B cell (primary cell): ENCODE data around the gene HECA.

Experiments used
- EZH2 ChIP-seq: IDR thresholded peaks from 2 replicates; pipeline ENCODE4 v1.6.1; 2012; ENCODE audit warnings: borderline replicate concordance, low read depth, mild to moderate bottlenecking, moderate library complexity, low read length; ENCODE audit not compliant: insufficient read depth, poor library complexity, severe bottlenecking
- TF ChIP-seq, protein P1 (sequence below): fragments of 200-600 bp; IDR thresholded peaks from one replicate; pipeline ENCODE4 v1.8.0; 2022; ENCODE audit warnings: antibody characterized with exemption, mild to moderate bottlenecking

DNA sequence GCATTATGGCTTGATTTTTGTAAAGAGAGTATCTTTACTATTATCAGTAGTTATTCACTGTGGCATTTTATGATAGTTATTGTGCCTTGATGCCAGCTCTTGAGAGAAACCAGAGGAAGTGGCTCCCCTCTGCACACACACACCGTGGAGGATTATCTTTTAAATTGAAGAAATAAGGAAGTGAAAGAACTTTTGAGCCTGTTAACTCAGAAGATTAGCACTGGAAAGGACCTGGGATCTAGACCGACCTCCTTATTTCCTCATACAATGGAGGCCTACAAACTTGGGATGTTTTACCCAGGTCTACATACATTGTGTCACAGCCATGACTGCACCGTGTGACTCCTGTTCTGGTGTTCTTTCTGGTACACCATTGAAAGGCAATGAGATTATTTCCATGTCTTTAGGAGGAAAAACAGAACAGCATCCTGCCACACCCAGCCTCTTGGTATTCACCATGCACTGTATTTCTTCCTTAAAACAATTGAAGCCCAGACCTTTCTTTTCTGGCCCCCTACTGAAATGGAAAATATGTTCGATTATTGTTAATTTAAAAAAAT is 40.6 kb downstream of the HECA start:
- TF ChIP-seq, protein P1, sequence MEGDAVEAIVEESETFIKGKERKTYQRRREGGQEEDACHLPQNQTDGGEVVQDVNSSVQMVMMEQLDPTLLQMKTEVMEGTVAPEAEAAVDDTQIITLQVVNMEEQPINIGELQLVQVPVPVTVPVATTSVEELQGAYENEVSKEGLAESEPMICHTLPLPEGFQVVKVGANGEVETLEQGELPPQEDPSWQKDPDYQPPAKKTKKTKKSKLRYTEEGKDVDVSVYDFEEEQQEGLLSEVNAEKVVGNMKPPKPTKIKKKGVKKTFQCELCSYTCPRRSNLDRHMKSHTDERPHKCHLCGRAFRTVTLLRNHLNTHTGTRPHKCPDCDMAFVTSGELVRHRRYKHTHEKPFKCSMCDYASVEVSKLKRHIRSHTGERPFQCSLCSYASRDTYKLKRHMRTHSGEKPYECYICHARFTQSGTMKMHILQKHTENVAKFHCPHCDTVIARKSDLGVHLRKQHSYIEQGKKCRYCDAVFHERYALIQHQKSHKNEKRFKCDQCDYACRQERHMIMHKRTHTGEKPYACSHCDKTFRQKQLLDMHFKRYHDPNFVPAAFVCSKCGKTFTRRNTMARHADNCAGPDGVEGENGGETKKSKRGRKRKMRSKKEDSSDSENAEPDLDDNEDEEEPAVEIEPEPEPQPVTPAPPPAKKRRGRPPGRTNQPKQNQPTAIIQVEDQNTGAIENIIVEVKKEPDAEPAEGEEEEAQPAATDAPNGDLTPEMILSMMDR, result no peak
- no peak for TF ChIP-seq EZH2
